GM18507 (cell line): ENCODE data around the gene AGBL4.

ENCODE experiments used
- DNase-seq: peaks from one replicate; pipeline ENCODE4 v3.0.0; 2011; ENCODE audit warnings: low read depth; ENCODE audit not compliant: insufficient read length; ENCODE audit errors: extremely low spot score
- FAIRE-seq: peaks from 2 replicates; lab custom pipeline; 2011; peaks lifted over from hg19 to GRCh38; lab: Jason Lieb, UNC

The AGBL4 gene

DNA sequence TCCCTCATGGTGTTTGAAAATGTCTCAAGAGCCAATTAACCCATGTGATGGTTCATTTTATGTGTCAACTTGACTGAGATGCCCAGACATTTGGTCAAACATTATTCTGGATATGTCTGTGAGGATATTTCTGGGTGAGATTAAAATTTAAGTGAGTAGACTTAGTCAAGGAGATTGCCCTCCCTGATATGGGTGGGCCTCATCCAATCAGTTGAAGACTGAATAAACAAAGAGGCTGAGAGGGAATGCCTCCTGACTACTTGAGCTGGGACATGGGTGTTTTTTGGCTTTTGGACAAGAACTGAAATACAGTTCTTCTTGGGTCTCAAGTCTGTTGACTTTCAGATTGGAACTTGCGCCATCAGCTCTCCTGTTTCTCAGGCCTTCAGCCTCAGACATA lies 1462.3 kb downstream of the AGBL4 start:
- DNase-seq: no peak

DNA sequence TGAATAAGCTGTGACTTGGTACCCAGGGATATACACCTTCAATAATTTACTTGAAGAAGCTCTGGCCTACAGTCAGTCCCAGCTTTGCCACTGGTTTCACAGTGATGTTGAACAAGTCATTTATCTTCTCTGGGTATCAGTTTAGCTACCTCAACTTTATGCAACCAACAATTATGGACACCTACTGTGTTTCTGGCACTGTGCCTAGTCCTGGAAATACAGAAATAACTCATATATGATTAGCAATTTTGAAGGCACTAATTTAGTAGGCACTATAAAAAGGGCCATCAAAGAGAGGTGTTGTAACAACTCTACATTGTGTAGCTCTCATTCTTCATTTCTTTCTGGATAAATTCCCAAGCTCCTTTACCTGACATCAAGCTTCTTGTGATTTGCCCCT lies 1463.2 kb downstream of the AGBL4 start:
- no peak for DNase-seq

More for the DNA sequence above, 1462.3 kb downstream of the AGBL4 start:
- FAIRE-seq: no peak

DNA sequence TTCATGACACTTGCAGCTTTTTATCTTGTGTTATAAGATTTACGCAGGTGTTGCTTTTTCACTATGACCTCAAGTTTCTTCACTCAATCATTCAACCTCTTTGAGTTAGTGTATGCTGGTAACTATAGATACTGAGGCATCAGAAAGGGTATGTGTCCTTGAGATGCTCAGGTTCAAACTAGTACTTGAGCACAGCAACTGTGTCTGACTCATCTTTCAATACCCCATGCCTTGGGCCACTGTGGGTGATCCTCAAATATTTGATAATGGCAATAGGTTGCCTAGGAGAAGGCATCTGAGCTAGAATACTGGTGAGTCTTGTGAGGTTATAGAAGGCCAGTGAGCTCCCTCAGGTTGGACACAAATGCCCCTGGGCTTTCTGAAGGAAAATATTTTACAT lies 1463.6 kb downstream of the AGBL4 start:
- DNase-seq (no peak), FAIRE-seq (no peak)

More for the DNA sequence above, 1463.2 kb downstream of the AGBL4 start:
- no peak for FAIRE-seq

DNA sequence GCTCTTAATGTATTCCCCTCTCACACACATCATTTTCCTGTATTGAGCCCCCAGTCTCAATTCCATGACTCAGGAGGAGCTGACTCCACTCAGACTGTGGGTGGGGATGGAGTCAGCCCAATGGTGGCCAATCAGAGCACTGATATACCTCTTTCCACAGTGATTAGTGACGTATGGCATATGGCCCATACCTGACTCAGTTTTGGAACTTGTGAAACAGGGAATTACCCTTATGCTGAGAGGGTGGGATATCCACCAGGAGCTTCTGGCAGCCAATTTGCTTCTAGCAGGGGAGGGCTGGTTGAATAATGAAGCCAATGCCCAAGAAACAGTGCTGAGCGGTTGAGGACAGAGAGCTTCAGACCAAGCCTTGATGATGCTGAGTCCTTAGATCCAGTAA lies 1465.4 kb downstream of the AGBL4 start:
- FAIRE-seq (no peak), DNase-seq (no peak)

DNA sequence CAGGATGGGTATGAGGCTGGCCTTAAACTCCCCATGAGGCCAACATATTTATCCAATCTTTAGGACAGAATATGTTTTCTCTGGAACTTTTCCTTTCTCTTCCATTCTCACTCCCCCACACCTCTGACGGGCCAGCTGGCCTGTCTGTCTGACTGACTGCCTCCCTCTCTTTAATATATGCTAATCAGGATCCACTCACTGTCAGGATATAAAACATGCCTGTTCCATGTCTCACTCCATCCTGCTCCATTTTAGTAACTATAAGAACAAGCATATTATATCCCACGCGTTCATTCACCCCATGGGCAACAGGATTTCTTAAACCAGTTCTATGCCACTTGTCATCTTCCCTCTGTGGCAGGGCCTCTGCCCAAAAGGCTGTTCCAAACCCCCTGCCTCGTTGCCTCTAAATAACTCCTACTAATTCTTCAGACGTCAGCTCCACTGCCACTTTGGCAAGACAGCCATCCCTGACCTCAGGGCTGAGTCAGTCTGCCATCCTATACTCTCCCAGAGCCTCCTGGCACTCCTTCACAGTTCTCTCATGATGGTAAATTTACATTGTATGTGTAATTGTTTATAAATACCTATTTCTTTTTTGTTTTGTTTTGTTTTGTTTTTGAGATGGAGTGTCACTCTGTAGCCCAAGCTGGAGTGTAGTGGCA lies 1467.4 kb downstream of the AGBL4 start:
- DNase-seq (no peak), FAIRE-seq (no peak)

DNA sequence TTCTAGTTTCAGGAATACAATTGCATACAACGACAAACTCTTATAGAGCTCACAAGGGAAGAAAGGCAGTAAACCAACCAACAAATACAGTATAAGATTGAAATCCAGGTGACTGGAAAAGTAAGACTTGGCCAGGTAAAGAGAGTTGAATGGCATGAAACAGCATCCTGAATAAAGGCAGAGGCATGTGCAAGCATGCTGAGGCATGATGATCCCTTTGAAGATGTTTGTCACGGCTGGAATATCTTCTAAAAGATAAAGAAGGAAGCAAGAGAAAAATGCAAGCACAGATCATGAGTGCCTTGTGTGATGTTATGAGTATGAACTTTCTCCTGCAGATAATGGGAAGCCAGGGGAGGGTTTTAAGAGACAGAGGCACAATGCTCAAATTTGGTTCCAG lies 1468.5 kb downstream of the AGBL4 start:
- FAIRE-seq: no peak
- no peak for DNase-seq

DNA sequence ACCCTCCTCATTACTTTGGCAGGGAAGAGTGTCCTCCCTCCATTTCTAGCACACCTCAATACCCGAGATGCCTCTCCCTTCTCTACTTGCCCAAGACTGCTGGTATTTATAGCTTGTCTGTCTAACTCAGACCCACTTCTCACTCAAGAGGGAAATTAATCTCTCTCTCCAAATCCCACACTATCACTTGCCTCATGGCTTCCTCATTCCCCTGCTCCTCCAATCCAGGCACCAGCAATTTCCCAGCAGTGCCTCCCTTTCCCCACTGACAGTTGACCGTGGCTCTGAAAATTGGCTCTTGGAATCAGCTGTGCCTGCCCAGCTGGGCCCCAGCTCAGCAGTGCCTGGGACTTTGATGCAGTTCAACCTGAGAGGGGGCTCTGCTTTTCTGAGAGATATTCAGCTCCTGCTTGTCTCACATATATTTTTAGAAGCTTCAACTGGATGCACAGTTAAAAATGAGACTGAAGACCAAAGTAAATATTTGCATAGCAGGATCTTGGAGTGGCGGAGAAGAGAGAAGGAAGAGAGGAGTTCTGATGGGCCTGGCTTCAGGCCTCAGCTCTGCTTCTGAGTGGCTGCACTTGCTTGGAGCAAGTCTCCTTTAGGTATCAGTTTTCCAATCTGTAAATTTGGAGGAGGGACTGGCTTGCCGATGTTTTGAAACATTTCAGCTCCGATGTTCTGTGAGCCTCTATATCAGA lies 1470.7 kb downstream of the AGBL4 start:
- DNase-seq (no peak), FAIRE-seq (no peak)

DNA sequence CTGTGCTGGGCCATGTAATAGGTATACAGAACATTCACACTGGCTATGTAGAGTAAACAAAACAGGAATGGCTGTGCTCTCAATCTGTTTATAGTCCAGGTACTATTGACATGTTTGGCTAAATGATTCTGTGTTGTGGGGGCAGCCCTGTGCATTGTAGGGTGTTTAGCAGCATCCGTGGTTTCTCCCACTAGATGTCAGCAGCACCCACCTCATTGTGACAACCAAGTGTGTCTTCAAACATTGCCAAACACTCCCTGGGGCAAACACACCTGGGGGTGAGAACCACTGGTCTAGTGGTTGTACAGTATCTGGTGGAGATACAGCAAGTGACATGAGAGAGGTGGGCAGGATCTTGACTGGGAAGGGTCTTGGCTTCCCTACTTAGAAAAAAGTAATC lies 1471.3 kb downstream of the AGBL4 start:
- DNase-seq (no peak), FAIRE-seq (peak; percentile 78)

DNA sequence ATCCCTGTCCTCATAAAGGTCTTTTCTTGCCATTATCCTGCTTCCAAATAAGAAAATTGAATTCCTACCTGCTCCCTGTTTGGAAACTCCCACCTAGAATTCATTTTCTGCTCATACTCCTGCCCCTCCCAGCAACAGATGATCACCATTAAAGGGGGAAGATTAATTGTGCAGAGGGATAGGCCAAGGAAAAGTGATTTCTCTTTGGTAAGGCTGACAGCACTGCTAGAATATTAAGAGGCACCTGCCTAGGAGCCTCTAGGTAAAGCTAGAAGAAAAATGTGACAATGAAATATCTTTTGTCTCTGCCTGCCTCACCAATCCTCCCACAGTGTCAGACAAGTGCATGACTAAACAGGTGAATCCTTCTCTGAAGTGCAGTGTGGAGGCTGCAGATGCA lies 1474.8 kb downstream of the AGBL4 start:
- DNase-seq (no peak), FAIRE-seq (no peak)

DNA sequence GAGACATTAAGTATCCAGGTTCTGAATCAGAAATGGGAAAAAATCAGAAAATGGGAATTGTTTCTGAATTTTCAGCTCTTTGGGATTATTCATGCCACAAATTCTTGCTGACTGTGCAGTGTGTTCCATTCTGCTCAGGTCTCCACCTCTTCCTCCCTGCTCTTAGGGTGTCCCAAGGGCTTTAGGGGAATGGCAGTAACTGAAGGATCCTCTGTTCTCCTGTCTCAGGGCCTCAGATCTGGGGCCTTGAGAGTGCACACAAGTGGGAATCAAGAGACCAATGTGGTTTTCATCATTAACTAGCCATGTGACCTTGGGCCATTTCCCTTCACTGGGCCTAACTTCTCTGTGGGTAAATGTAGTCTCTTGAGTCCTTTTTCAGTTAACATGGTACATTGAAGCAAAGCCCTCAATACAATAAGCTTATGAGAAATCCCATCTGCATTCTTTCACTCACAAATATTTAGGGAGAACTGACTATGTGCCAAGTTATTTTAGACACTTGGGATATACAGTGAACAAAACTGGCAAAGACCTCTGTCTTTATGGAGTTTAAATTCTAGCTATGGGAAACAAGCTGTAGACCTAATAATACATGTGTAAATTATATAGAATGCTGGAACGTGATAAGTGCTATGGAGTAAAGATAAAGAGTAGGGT lies 1476.1 kb downstream of the AGBL4 start:
- no peak for FAIRE-seq
- DNase-seq: no peak

DNA sequence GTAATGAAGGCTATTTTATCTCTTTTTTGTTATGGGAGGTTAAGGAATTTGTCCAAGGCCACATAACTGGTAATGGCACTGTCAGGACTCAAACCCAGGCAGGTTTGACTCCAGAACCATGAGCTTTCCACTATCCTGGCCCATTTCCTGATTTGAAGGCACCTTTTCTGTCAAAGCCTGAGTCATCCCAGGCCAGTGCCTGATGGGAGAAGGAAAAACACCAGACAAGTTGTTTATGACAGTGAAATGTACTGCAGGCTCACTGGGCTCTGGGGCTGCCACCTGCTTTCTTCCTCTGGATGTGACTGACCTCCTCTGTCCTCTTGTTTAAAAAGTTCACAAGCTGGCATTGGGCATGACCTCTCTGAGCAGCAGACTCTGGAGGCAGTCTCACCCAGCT lies 1479.9 kb downstream of the AGBL4 start:
- FAIRE-seq: no peak
- no peak for DNase-seq

DNA sequence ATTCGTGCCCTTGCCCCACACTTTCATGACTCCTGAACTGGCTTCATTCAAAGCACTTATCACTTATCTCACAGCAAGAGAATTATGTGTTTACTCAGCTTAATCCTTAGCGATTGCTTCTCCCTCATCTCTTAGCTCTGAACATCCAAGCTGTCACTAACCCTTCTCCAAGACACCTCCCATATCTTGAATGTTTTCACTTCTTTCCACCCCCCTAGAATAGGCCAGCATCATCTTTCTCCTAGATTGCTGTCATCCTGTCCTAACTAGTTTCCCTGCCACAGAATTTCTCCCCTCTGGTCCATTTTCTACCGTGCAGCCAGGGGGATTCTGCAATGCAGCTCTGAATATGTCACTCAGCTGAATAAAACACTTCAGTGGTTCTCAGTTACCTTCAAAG lies 1483.2 kb downstream of the AGBL4 start:
- DNase-seq (no peak), FAIRE-seq (no peak)

DNA sequence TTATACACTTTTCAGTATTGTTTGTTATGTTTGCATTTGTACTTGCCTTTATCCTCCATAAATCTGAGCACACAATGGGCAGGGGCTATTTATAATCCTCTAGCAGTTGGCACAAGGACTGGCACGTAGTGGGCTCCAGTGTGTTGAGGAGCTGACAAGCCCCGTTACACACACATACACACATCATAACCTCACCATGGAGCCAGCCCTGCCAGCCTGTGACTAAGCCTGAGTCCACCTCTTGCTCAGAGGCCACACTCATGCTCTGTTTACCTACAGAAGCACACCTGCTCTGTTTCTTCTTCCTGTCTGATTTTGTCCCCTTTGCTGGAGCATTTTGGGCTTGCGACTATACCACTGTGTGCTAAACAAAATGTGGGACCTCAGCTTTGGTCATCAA lies 1487.3 kb downstream of the AGBL4 start:
- DNase-seq (no peak), FAIRE-seq (no peak)

DNA sequence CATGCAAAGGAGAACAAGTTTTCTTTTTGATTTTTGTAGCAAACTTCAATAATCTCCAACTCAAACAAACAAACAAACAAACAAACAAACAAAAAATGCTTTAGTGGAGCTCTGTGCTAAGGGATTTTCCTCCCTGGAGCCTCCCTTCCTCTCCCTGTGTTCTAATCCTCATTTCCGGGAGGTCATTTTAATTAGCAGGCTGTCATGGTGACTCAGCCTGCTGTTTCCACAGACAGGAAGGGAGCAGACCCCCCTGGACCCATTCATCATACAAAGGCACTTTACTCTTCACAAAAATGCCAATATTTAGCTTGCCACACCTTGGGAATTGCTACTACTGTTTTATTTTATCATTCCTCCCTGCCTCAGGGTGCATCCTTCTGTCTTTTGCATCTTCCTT lies 1490.8 kb downstream of the AGBL4 start:
- FAIRE-seq (no peak), DNase-seq (no peak)

DNA sequence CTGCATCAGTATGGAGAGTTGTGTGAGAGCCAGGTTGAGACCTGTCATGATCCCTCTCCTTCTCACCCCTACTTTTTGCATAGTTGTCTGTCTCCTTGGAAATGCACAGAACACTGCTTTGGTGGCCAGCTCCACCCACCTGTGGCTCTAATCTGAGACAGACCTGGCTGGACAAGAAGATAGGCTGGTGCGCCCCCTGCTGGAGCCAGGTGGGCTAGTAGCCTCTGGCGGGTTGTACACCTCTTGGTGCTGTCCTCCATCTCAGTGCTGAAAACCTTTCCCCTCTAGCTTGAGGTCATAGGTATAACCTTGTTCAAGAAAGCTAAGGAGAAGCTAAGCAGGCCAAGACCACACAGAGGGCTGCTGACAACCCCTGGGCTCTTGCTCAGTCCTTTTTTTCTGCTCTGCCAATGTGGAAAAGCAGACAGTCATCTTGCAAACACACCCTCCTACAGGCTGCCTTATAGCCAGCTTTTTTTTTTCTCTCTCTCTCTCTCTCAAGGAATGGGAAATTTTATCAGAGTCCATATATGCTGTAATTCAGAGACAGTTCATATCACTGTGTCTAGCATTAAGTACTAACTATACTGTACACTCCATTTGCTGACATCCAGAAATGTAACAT lies 1492.9 kb downstream of the AGBL4 start:
- peak; percentile 58 for FAIRE-seq

DNA sequence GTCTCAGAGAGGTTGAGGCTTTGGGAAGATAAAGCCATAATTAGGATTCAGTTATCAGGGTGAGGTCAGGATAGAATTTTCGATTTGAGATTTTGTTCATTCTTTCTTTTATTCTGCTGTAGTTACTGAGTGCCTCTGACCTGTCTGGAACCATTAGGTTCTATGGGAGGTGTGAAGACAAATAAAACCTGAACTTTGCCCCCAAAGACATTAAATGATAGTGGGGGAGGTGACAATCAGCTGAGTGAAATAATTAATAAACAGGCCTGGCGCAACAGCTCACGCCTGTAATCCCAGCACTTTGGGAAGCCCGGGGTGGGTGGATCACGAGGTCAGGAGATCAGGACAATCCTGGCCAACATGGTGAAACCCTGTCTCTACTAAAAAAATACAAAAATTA lies 1496.7 kb downstream of the AGBL4 start:
- FAIRE-seq: no peak
- DNase-seq: no peak

More for the DNA sequence above, 1492.9 kb downstream of the AGBL4 start:
- peak; percentile 33 for DNase-seq

DNA sequence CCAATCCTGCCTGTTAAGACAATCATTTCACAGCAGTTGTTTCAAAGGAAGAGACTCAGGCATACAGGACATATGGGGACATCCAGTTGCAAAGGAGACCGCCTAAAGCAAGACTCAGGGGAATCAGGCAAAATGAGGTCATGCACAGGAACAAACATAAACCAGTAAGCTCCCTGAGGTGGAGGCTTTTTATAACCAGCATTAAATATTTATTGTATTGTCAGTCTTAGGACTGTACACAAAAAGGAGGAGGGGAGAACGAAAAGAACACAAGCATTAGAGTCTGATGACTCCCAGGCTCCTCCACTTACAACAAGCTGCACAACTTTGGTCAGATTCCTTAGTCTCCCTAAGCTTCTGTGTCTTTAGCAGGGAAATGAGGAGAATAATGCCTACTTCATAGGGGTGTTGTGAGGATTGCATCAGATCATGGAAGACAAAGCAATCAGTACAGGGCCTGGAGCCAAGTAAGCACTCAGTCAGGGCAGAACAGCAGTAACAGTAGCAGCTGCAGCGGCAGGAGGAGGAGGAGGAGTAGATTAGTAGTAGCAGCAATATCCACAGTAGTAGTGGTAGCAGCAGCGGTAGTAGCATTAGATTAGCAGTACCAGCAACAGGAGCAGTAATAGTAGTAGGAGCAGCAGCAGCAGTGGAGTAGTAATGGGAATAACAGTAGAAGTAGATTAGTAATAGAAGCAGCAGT lies 1497.6 kb downstream of the AGBL4 start:
- FAIRE-seq (no peak), DNase-seq (no peak)

DNA sequence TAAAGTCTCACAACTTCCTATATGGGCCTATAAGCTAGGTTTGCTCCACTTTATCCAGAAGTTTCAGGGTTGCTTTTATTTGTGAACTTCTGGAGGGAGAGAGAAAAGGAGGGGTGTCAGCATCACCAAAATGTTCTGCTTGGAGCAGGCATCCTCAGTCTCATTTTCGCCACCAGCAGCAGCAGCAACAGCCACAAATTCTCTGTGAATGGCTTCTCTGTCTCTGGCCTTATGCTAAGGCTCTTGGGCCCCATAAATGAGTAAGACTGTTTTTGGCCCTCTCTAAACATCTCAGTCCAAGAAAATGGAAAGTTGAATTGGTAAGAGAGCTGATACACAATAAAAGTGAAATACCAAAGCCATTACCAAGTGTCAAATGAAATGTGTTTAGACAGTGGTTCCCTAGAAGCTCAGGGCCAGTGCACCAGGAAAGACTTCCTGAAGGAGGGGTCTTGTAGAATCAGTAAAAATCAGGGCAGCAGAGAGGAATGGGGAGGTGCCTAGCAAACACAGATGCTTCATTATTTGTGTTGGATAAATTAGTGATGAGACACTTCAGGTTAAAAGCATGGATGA lies 1498.8 kb downstream of the AGBL4 start:
- DNase-seq (no peak), FAIRE-seq (no peak)

DNA sequence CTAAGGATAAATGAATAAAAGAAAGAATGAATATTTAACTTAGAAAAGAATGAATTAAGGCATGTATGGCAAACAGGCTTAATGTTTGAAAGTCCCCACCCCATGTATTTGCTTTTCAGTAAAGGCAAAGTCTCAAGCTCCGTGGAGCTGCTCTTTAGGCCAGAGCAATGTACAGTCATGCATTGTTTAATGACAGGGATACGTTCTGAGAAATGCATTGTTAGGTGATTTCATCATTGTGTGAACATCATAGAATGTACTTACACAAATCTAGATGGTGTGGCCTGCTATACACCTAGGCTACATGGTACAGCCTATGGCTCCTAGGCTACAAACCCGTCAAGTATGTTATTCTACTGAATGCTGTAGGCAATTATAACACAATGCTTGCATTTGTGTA lies 1500.2 kb downstream of the AGBL4 start:
- no peak for FAIRE-seq
- DNase-seq: no peak
